ENCODE measurements around the gene KIF22. TPM values are rescaled to one million over a fixed set of nuclear protein-coding genes. Genes with fewer than 3 reads are reported as not detected.
A peak's percentile ranks its signal among the peaks of the same experiment; 100 is the strongest.

Gene KIF22
- 63.8 and 64.1 TPM in 2 replicates for polyA plus RNA-seq (2012; rRNA removed)
- 25.9 and 37.8 TPM in 2 replicates for polyA plus RNA-seq (2012; cell fraction: cytosol; rRNA removed)
- 200 and 291 TPM in 2 replicates for polyA plus RNA-seq (2012; cell fraction: nucleus; rRNA removed)

DNA sequence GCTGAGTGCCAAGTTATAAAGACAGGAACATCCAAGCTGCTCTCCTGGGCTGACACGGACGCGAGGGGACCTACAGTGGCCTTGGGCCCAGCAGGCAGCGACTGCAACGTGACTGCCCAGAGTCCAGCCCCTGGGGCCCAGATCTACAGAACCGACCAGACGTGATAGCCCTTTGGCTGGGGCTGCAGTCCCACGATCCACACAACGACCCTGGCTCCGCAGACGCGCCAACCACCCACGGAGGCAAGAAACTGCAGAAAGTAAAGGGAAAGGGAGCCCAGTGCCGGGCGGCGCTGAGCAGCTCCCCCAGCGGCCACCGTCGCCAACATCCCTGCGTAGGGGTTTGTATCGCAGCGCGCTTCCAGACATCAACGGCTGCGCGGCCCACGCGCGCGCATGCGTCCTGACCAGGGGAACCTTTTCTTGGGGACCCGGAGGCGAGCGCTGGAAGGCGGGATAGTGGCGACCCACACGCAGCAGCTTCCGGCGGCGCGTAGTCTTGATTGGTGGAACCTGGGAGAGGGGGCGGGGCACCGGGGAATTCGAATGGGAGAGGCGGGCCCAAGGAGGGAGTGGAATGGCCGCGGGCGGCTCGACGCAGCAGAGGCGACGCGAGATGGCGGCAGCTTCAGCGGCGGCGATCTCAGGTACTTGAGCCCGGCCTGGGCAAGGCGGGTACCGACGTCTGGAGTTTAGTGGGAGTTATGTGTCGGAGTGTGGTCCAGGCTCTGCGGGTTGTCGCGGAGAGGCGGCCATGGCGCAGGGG, at the start of gene KIF22:
KIF22 (plus strand) TSS at position 569 of the 766 bp plus-strand sequence; CDS start at position 578, 9 bp downstream.
- H3K4me2 ChIP-seq, result peak within 1 kb of the TSS; percentile 87
- CTCF ChIA-PET, result interaction anchor here (0.7 to 3.0 kb wide), 30 partner anchors 10 to 301 kb away, joined by 3 to 22 read pairs (median 4); partner anchors contain the start of genes CDIPT, HIRIP3, MVP and PAGR1
- H3K4me3 ChIP-seq (ENCODE audit: low read depth in 2 of 2, low read length in 1 of 2), result peak within 1 kb of the TSS; percentile 61 to 87
- H3K27me3 ChIP-seq (ENCODE audit: insufficient read depth), result no peaks in the 10 kb centered on the region
- POLR2A ChIA-PET, result interaction anchor here (0.6 to 1.4 kb wide), 11 partner anchors 10 to 275 kb away, joined by 3 to 19 read pairs (median 3); partner anchors contain the start of genes ALDOA, KCTD13, MAZ and PAGR1
- no peaks in the 10 kb centered on the region; the same call in 1 of the 2 replicates for H4K20me1 ChIP-seq (ENCODE audit: insufficient read depth)
- peak within 1 kb of the TSS; percentile 96 for H2AFZ ChIP-seq (ENCODE audit: low read depth)
- DNase-seq, result peak; percentile 99
- no peaks in the 10 kb centered on the region for H3K36me3 ChIP-seq (replicated peaks in 1 of 2; ENCODE audit: control insufficient read depth in 1 of 2, insufficient read depth in 2 of 2, low read length in 1 of 2)
- WGBS (ENCODE audit: low lambda C conversion rate), result 0% methylated on average over 22 of the region's 67 CpGs
- peaks cover 0 to 11% of the 10 kb centered on the region in 2 experiments; a peak in 1 of 4 replicates for H3K4me1 ChIP-seq (ENCODE audit: control insufficient read depth in 1 of 2, insufficient read depth in 2 of 2, low read depth in 1 of 2, low read length in 1 of 2)
- H3K79me2 ChIP-seq (ENCODE audit: insufficient read depth), result peaks cover 48% of the 10 kb centered on the region
- no peaks in the 10 kb centered on the region for H3K9me2 ChIP-seq
- no peaks in the 10 kb centered on the region for H3K9me3 ChIP-seq
- peak within 1 kb of the TSS; percentile 58 to 91 for H3K27ac ChIP-seq (ENCODE audit: low read depth in 2 of 2, low read length in 1 of 2)
- H3F3A ChIP-seq (replicated peaks; ENCODE audit: insufficient read depth), result no peaks in the 10 kb centered on the region
- H3K9ac ChIP-seq, result peak within 1 kb of the TSS; percentile 84
- TF ChIP-seq FOXM1 (IDR thresholded peaks at IDR 0.05; ENCODE audit: low read depth) (peak; percentile 36; the same call in 1 of the 2 replicates), ELF1 (IDR thresholded peaks at IDR 0.05) (no peak), POLR2AphosphoS5 (IDR thresholded peaks at IDR 0.05; ENCODE audit: low read depth, low read length) (peak; percentile 33; the same call in 1 of the 2 replicates), YY1 (IDR thresholded peaks at IDR 0.05; ENCODE audit: low read depth) (peak; percentile 90), MEF2A (IDR thresholded peaks at IDR 0.05; ENCODE audit: borderline replicate concordance, low read depth) (no peak), FOSL2 (IDR thresholded peaks at IDR 0.05; ENCODE audit: borderline replicate concordance, low read depth) (no peak), CHD2 (IDR thresholded peaks at IDR 0.05; ENCODE audit: low read length, partially characterized antibody) (peak; percentile 79), TEAD4 (IDR thresholded peaks at IDR 0.05; ENCODE audit: borderline replicate concordance, insufficient read depth) (no peak), GABPA (IDR thresholded peaks at IDR 0.05; ENCODE audit: low read depth) (peak; percentile 93), EZH2phosphoT487 (IDR thresholded peaks at IDR 0.05; ENCODE audit: borderline replicate concordance, low read depth) (no peak), JUND (IDR thresholded peaks at IDR 0.05) (no peak), SMC3 (IDR thresholded peaks at IDR 0.05; ENCODE audit: low read depth, low read length) (peak; percentile 37; the same call in 1 of the 2 replicates), RCOR1 (IDR thresholded peaks at IDR 0.05; ENCODE audit: low read length) (no peak), NRF1 (IDR thresholded peaks at IDR 0.05; ENCODE audit: low read depth, low read length) (peak; percentile 96), RFX5 (IDR thresholded peaks at IDR 0.05; ENCODE audit: low read length) (no peak), RAD21 (IDR thresholded peaks at IDR 0.05; ENCODE audit: low read length) (peak; percentile 51), TAF1 (IDR thresholded peaks at IDR 0.05; ENCODE audit: borderline replicate concordance, low read depth, low read length) (peak; percentile 50; the same call in 1 of the 2 replicates)
- TF ChIP-seq, protein P1, sequence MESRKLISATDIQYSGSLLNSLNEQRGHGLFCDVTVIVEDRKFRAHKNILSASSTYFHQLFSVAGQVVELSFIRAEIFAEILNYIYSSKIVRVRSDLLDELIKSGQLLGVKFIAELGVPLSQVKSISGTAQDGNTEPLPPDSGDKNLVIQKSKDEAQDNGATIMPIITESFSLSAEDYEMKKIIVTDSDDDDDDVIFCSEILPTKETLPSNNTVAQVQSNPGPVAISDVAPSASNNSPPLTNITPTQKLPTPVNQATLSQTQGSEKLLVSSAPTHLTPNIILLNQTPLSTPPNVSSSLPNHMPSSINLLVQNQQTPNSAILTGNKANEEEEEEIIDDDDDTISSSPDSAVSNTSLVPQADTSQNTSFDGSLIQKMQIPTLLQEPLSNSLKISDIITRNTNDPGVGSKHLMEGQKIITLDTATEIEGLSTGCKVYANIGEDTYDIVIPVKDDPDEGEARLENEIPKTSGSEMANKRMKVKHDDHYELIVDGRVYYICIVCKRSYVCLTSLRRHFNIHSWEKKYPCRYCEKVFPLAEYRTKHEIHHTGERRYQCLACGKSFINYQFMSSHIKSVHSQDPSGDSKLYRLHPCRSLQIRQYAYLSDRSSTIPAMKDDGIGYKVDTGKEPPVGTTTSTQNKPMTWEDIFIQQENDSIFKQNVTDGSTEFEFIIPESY (IDR thresholded peaks at IDR 0.05; ENCODE audit: borderline replicate concordance, low read depth), result no peak
- TF ChIP-seq, protein P2, sequence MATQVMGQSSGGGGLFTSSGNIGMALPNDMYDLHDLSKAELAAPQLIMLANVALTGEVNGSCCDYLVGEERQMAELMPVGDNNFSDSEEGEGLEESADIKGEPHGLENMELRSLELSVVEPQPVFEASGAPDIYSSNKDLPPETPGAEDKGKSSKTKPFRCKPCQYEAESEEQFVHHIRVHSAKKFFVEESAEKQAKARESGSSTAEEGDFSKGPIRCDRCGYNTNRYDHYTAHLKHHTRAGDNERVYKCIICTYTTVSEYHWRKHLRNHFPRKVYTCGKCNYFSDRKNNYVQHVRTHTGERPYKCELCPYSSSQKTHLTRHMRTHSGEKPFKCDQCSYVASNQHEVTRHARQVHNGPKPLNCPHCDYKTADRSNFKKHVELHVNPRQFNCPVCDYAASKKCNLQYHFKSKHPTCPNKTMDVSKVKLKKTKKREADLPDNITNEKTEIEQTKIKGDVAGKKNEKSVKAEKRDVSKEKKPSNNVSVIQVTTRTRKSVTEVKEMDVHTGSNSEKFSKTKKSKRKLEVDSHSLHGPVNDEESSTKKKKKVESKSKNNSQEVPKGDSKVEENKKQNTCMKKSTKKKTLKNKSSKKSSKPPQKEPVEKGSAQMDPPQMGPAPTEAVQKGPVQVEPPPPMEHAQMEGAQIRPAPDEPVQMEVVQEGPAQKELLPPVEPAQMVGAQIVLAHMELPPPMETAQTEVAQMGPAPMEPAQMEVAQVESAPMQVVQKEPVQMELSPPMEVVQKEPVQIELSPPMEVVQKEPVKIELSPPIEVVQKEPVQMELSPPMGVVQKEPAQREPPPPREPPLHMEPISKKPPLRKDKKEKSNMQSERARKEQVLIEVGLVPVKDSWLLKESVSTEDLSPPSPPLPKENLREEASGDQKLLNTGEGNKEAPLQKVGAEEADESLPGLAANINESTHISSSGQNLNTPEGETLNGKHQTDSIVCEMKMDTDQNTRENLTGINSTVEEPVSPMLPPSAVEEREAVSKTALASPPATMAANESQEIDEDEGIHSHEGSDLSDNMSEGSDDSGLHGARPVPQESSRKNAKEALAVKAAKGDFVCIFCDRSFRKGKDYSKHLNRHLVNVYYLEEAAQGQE (IDR thresholded peaks at IDR 0.05; ENCODE audit: low read depth, low read length), result peak; percentile 7; the same call in 1 of the 2 replicates
- TF ChIP-seq, protein P3, sequence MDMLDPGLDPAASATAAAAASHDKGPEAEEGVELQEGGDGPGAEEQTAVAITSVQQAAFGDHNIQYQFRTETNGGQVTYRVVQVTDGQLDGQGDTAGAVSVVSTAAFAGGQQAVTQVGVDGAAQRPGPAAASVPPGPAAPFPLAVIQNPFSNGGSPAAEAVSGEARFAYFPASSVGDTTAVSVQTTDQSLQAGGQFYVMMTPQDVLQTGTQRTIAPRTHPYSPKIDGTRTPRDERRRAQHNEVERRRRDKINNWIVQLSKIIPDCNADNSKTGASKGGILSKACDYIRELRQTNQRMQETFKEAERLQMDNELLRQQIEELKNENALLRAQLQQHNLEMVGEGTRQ (IDR thresholded peaks at IDR 0.05; ENCODE audit: borderline replicate concordance, low read depth, low read length), result no peak
- TF ChIP-seq, protein P4, sequence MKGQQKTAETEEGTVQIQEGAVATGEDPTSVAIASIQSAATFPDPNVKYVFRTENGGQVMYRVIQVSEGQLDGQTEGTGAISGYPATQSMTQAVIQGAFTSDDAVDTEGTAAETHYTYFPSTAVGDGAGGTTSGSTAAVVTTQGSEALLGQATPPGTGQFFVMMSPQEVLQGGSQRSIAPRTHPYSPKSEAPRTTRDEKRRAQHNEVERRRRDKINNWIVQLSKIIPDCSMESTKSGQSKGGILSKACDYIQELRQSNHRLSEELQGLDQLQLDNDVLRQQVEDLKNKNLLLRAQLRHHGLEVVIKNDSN (IDR thresholded peaks at IDR 0.05; ENCODE audit: borderline replicate concordance, low read depth), result no peak
- TF ChIP-seq, protein P5, sequence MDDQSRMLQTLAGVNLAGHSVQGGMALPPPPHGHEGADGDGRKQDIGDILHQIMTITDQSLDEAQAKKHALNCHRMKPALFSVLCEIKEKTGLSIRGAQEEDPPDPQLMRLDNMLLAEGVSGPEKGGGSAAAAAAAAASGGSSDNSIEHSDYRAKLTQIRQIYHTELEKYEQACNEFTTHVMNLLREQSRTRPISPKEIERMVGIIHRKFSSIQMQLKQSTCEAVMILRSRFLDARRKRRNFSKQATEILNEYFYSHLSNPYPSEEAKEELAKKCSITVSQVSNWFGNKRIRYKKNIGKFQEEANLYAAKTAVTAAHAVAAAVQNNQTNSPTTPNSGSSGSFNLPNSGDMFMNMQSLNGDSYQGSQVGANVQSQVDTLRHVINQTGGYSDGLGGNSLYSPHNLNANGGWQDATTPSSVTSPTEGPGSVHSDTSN (IDR thresholded peaks at IDR 0.05), result no peak
- TF ChIP-seq, protein P6, sequence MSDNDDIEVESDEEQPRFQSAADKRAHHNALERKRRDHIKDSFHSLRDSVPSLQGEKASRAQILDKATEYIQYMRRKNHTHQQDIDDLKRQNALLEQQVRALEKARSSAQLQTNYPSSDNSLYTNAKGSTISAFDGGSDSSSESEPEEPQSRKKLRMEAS (IDR thresholded peaks at IDR 0.05; ENCODE audit: low read depth), result 0 out of 2 replicates have a peak, but pooled peaks have one; percentile 72

Measured in SK-N-SH (cell line).